GM10847 (cell line): ENCODE measurements around the gene PRAMEF2.
"Not testable (repeated sequence)": the region's sequence is repeated elsewhere in the genome, so short reads cannot be mapped to it uniquely, and the experiment has no call there.

Source experiments
- POLR2A ChIP-seq: IDR thresholded peaks from 2 replicates; pipeline ENCODE4 v1.6.1; 2011; ENCODE audit not compliant: insufficient read length; ENCODE audit errors: extremely low read depth

PRAMEF2 gene

GRCh38 chr1:12856786-12857185 is at the start of gene PRAMEF2:
Gene PRAMEF2, plus strand, starts transcription at chr1:12857086. Its CDS starts 1,924 bp downstream, at chr1:12859010.
- not testable (repeated sequence) for TF ChIP-seq POLR2A

GRCh38 chr1:12809933-12810332 is 47.0 kb upstream of the PRAMEF2 start:
- TF ChIP-seq POLR2A, result no peak

- TF ChIP-seq POLR2A, result no peak
Measured at GRCh38 chr1:12810691-12811408, 46.0 kb upstream of the PRAMEF2 start.

GRCh38 chr1:12811409-12811784 is 45.5 kb upstream of the PRAMEF2 start:
- TF ChIP-seq POLR2A, result no peak

- not testable (repeated sequence) for TF ChIP-seq POLR2A
Measured at GRCh38 chr1:12831310-12831709, 25.6 kb upstream of the PRAMEF2 start, which contains the start of gene PRAMEF11. Gene PRAMEF11, minus strand, starts transcription at chr1:12831410. Its CDS starts 2,621 bp downstream, at chr1:12828789.

- not testable (repeated sequence) for TF ChIP-seq POLR2A
Measured at GRCh38 chr1:12848620-12849019, 8.3 kb upstream of the PRAMEF2 start, which contains the start of gene HNRNPCL1. Gene HNRNPCL1, minus strand, starts transcription at chr1:12848720. Its CDS starts 431 bp downstream, at chr1:12848289.

GRCh38 chr1:12851779-12852178 is 5.1 kb upstream of the PRAMEF2 start:
- no peak for TF ChIP-seq POLR2A

- TF ChIP-seq POLR2A, result not testable (repeated sequence)
Measured at GRCh38 chr1:12886101-12886500, 29.2 kb downstream of the PRAMEF2 start, which contains the start of gene PRAMEF4. Gene PRAMEF4, minus strand, starts transcription at chr1:12886201. Its CDS starts 2,807 bp downstream, at chr1:12883394.

- not testable (repeated sequence) for TF ChIP-seq POLR2A
Measured at GRCh38 chr1:12898170-12898569, 41.3 kb downstream of the PRAMEF2 start, which contains the start of gene PRAMEF10. Gene PRAMEF10, minus strand, starts transcription at chr1:12898270. Its CDS starts 2,423 bp downstream, at chr1:12895847.
